BLaER1 (cell line): ENCODE results near the gene SRP68.
"Not testable (repeated sequence)": the region's sequence is repeated elsewhere in the genome, so short reads cannot be mapped to it uniquely, and the experiment has no call there.

ENCODE experiments used
- H3K27ac ChIP-seq: shearing (Covaris generic); formaldehyde crosslinking; 2 replicates; pipeline ENCODE4 v1.8.1; 2022
- H3K27me3 ChIP-seq: shearing (Covaris generic); formaldehyde crosslinking; 2 replicates; pipeline ENCODE4 v1.8.1; 2022
- H3K36me3 ChIP-seq: shearing (Covaris generic); formaldehyde crosslinking; 2 replicates; pipeline ENCODE4 v1.8.1; 2022
- H3K4me1 ChIP-seq: shearing (Covaris generic); formaldehyde crosslinking; 2 replicates; pipeline ENCODE4 v1.8.1; 2022
- H3K4me2 ChIP-seq: shearing (Covaris generic); formaldehyde crosslinking; 2 replicates; pipeline ENCODE4 v1.8.1; 2022
- H3K4me3 ChIP-seq: shearing (Covaris generic); formaldehyde crosslinking; 2 replicates; pipeline ENCODE4 v1.8.1; 2022
- H3K9ac ChIP-seq: shearing (Covaris generic); formaldehyde crosslinking; 2 replicates; pipeline ENCODE4 v1.8.1; 2022
- H3K9me3 ChIP-seq: shearing (Covaris generic); formaldehyde crosslinking; 2 replicates; pipeline ENCODE4 v1.8.1; 2022
- H4K20me1 ChIP-seq: shearing (Covaris generic); formaldehyde crosslinking; 2 replicates; pipeline ENCODE4 v1.8.1; 2022
- Cebpa-rat ChIP-seq: shearing (Covaris generic); IDR thresholded peaks from 2 replicates; pipeline ENCODE4 v1.8.1; 2022

The SRP68 gene

DNA sequence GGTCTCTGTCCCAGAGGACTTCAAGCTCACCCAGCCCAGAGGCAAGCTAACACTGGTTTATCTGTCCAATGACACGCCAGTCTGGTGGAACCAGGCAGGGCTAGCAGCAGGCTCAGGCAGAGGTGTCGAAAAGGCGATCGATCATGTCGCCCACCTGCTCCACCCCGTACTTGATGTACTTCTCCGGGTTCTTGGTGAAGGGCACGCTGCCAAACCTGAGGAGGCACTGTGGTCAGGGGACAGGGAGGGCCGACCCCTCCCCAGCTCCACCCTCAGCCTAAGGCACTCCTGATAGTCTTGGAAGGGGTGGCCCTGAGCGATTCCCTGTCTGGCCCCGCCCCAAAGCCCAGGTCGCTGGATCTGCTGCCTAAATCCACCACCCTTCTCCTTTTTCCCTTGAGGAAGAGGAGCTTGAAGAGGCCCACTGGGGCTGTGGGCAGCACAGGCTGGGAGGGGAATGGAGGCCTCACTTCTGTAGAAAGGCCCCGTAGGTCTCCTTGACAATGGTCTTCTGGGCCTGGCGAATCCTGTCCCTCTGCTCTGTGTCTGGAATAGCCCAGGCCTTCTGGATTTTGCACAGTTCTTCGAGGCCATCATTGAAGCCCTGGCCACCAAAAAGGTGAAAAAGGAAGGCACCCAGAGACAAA, 11.3 kb upstream of the SRP68 start:
- H3K9me3 ChIP-seq = no peaks in the 10 kb centered on the region
- peaks cover 18% of the 10 kb centered on the region for H3K27me3 ChIP-seq
- no peak overlapping the region for H3K4me3 ChIP-seq
- no peak overlapping the region for H3K9ac ChIP-seq
- H3K4me1 ChIP-seq = peaks cover 21% of the 10 kb centered on the region
- no peak overlapping the region for H3K27ac ChIP-seq
- TF ChIP-seq Cebpa-rat = no peak
- no peak overlapping the region for H3K4me2 ChIP-seq
- H3K36me3 ChIP-seq = peaks cover 70% of the 10 kb centered on the region
- H4K20me1 ChIP-seq = peaks cover 8% of the 10 kb centered on the region; the same call in 1 of the 2 replicates

DNA sequence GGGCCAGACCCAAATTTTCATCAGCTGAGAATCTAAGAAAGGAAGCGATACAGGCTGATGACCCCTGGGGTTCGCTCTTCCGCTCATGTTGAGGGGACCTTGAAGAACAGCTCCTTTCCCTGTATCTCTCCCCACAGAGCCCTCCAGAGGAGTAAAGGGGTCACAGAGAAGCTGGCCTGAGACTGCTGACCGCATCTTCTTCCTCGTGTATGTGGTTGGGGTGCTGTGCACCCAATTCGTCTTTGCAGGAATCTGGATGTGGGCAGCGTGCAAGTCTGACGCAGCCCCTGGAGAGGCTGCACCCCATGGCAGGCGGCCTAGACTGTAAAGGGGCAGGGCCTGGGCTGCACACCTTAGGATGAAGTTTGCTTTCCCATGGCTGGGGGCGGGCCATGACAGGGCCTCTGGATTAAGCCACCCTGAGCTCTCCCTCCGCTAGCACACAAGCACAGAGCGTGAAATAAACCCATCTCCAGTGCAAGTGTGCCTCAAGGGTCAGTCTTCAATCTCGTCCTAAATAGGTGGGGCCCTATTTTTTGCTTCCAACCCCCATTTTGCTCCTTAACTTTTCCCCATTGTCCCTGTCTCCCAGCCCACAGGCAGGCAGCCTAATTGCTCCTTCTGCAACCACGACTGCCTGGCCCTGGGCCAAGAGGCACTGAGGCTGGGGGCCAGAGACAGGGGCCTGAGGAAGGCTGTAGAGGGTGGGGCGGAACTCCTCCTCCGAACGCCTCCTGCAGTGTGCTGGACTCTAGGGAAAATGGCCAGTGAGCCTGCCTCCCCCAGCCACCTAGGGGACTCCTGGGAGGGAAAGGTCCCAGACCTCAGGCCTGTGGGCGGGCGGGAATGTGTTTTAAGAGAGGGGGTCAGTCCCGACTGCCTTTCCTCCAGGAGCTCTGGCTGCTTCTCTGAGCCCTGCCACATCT, 10.3 kb upstream of the SRP68 start:
- Histone ChIP-seq H3K9me3 (no peaks in the 10 kb centered on the region), H3K4me1 (peaks cover 32% of the 10 kb centered on the region), H3K27ac (no peak overlapping the region), H3K36me3 (peaks cover 59% of the 10 kb centered on the region), H3K9ac (no peak overlapping the region), H3K4me2 (no peak overlapping the region), H3K4me3 (no peak overlapping the region), H4K20me1 (peaks cover 8% of the 10 kb centered on the region; the same call in 1 of the 2 replicates), H3K27me3 (peaks cover 28% of the 10 kb centered on the region)
- TF ChIP-seq Cebpa-rat = no peak

DNA sequence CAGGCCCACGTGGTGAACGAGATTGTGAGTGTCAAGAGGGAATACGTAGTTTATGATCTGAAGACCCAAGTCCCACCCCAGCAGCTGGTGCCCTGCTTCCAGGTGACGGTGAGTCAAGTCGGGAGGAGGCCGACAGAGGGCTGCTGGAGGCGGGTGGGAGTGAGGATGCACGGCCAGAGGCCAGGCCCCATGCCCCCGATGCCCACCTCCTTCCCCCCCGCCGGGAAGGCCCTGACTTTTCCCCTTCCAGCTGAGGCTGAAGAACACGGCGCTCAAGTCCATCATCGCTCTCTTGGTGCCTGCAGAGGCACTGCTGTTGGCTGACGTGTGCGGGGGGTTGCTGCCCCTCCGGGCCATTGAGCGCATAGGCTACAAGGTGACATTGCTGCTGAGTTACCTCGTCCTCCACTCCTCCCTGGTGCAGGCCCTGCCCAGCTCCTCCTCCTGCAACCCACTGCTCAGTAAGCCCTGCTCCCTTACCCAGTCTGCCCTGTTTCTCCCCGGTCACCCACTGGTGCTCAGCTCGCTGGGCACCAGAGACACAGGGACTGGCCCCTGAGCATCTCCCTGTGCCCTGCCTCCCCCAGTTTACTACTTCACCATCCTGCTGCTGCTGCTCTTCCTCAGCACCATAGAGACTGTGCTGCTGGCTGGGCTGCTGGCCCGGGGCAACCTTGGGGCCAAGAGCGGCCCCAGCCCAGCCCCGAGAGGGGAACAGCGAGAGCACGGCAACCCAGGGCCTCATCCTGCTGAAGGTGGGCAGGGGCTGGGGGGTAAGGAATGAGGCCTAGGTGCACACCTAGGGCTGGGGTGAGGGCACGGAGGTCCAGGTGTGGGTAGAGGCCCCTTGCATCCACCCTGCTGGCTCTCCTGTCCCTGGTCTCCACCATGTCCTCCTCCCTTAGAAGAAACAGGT, 9.2 kb upstream of the SRP68 start:
- peaks cover 43% of the 10 kb centered on the region for H3K4me1 ChIP-seq
- no peak overlapping the region for H3K4me2 ChIP-seq
- H3K27me3 ChIP-seq = peaks cover 39% of the 10 kb centered on the region
- H3K27ac ChIP-seq = no peak overlapping the region
- no peak for TF ChIP-seq Cebpa-rat
- H4K20me1 ChIP-seq = peaks cover 16% of the 10 kb centered on the region
- H3K9ac ChIP-seq = no peak overlapping the region
- no peaks in the 10 kb centered on the region for H3K9me3 ChIP-seq
- no peak overlapping the region for H3K4me3 ChIP-seq
- peaks cover 49% of the 10 kb centered on the region for H3K36me3 ChIP-seq

DNA sequence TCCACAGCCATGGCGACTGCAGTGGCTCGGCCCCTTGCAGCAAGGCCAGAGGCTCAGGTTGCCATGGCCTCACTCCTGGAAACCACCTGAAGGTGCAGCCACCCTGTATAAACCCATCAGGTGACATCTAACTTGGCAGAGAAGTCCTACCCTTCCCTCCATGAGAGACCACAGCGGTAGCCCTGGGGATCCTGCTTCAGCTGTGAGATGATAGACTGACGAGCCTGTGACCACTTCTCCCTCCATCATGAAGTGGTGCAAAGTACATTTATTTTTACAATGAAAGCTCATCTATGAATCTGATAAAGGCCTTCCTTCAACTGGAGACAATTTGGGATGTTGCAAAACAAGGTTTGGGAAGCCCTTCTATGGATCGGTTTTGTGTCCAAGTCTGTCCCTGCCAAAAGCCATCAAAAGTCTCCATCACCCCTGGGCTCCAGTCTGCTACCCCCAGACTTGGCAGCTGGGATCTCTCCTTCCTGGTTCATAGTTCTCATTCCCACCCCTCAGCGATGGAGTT, 8.5 kb upstream of the SRP68 start:
- Histone ChIP-seq H3K4me2 (peak overlapping the region; percentile 82), H3K27me3 (peaks cover 46% of the 10 kb centered on the region), H3K4me1 (peaks cover 50% of the 10 kb centered on the region), H3K27ac (no peak overlapping the region), H3K9me3 (no peaks in the 10 kb centered on the region), H4K20me1 (peaks cover 23% of the 10 kb centered on the region), H3K9ac (no peak overlapping the region), H3K36me3 (peaks cover 42% of the 10 kb centered on the region), H3K4me3 (no peak overlapping the region)
- no peak for TF ChIP-seq Cebpa-rat

DNA sequence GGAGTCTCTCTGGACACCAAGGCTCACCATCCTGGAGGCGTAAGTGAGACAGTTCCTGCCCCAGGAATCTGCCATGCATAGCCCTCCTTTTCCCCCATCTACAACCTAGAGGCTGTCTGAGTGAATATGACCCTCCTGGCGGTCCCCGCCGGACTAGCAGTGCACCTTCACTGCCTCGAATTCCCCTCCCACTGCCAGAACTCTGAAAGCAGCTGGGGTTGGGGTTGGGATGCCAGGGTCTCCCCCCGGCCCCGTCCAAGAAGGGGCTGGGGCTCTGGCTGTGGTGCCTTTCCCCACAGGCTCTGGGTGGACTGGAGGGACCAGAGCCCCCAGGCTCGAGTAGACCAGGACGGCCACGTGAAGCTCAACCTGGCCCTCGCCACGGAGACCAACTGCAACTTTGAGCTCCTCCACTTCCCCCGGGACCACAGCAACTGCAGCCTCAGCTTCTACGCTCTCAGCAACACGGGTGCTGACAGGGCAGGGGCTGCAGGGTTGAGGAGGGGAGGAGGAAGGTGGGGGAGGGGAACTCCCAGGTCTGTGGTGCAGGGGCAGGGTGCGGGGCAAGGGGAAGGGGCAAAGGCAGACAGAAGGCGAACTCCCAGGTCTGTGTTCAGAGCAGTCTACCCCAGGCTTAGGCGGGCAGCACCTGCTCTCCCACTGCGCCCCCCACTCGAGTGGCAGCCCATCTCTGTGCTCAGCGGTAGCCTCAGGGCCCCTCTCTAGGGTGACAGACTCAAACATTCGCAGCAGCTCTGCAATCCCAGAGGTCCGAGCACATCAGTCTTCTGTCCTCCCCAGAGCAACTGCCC, 7.8 kb upstream of the SRP68 start:
- H3K9ac ChIP-seq = no peak overlapping the region

DNA sequence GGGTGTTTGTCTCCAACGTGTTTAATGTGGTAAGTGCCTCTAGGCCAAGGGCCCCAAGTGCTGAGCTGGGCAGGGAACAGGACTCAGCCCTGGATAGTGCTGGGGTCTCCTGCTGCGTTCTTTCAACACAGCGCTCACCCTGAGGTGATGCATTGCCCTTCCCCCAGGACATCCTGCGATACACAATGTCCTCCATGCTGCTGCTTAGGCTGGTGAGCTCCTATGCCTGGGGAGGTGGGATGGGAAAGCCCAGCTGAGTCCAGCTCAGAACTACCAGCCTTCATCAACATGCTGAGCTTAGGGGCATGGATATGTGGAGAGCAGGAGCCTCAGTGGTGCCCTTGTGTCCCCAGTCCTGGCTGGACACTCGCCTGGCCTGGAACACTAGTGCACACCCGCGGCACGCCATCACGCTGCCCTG, 7.2 kb upstream of the SRP68 start:
- Histone ChIP-seq H3K27ac (no peak overlapping the region), H3K36me3 (peaks cover 29% of the 10 kb centered on the region), H3K4me2 (peak overlapping the region; percentile 82), H3K27me3 (peaks cover 59% of the 10 kb centered on the region), H3K9me3 (no peaks in the 10 kb centered on the region), H3K4me1 (peaks cover 62% of the 10 kb centered on the region), H3K4me3 (no peak overlapping the region), H4K20me1 (peaks cover 36% of the 10 kb centered on the region), H3K9ac (no peak overlapping the region)
- TF ChIP-seq Cebpa-rat = no peak

More for the DNA sequence above, 7.8 kb upstream of the SRP68 start:
- Histone ChIP-seq H3K4me2 (peak overlapping the region; percentile 82), H3K27ac (no peak overlapping the region), H4K20me1 (peaks cover 30% of the 10 kb centered on the region), H3K36me3 (peaks cover 35% of the 10 kb centered on the region), H3K27me3 (peaks cover 52% of the 10 kb centered on the region), H3K4me1 (peaks cover 56% of the 10 kb centered on the region), H3K4me3 (no peak overlapping the region), H3K9me3 (no peaks in the 10 kb centered on the region)
- TF ChIP-seq Cebpa-rat = no peak

DNA sequence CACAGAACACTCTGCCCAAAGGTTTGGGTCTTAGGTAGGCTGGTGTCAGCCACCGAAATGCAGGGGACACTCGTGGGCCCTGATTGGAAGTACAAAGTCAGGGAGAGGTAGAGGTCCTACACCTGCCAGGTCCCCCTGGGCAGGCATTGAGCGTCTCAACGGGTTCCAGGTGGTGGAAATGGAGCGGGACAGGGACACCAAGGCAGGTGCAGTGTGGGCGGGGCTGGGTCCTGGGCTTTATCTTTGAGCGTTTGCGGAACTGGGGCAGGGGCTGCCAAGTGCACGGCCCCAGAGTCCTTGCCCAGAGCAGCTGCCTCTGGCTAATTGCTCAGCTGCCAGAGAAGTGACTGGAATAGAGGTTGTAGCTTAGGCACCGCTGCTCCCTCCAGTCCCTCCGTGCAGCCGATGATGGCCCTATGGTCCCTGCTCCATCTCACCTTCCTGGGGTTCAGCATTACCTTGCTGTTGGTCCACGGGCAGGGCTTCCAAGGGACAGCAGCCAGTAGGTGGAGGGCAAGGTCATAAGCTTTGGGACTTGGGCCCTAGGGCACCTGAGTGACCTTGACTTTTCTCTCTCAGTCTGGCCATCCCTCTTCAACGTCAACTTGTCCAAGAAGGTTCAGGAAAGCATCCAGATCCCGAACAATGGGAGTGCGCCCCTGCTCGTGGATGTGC, 6.7 kb upstream of the SRP68 start, which contains the start of gene ZACN:
TSS of gene ZACN (plus strand) at position 323 of the 675 bp plus-strand sequence. CDS start at position 406, 83 bp downstream.
- no peaks in the 10 kb centered on the region for H3K9me3 ChIP-seq
- H3K27me3 ChIP-seq = peaks cover 64% of the 10 kb centered on the region
- peaks cover 62% of the 10 kb centered on the region for H3K4me1 ChIP-seq
- H3K9ac ChIP-seq = no peak within 1 kb of the TSS
- no peak within 1 kb of the TSS for H3K27ac ChIP-seq
- H3K36me3 ChIP-seq = peaks cover 23% of the 10 kb centered on the region
- TF ChIP-seq Cebpa-rat = no peak
- peak within 1 kb of the TSS; percentile 86 for H3K4me2 ChIP-seq
- H4K20me1 ChIP-seq = peaks cover 40% of the 10 kb centered on the region
- H3K4me3 ChIP-seq = no peak within 1 kb of the TSS

DNA sequence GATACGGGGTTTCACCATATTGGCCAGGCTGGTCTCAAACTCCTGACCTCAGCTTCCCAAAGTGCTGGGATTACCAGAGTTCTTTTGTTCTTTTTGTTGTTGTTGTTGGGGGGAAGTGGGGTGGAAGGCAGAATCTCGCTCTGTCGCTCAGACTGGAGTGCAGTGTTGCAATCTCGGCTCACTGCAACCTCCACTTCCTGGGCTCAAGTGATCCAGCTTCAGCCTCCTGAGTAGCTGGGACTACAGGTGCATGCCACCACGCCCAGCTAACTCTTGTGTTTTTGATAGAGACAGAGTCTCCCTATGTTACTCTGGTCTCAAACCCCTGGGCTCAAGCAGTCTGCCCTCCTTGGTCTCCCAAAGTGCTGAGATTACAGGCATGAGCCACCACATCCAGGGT, 6.1 kb upstream of the SRP68 start:
- peaks cover 62% of the 10 kb centered on the region for H3K4me1 ChIP-seq
- peaks cover 40% of the 10 kb centered on the region for H4K20me1 ChIP-seq

More for the DNA sequence above, 6.1 kb upstream of the SRP68 start:
- Histone ChIP-seq H3K36me3 (peaks cover 17% of the 10 kb centered on the region), H3K27me3 (peaks cover 70% of the 10 kb centered on the region)
- H3K9ac ChIP-seq, H3K9me3 ChIP-seq, H3K4me2 ChIP-seq, H3K27ac ChIP-seq, H3K4me3 ChIP-seq: not testable (repeated sequence)
